ENCODE data around the gene EPHA1.
A peak's percentile ranks its signal among the peaks of the same experiment; 100 is the strongest.

Gene EPHA1

GRCh38 chr7:143360788-143361551, 47.7 kb downstream of the EPHA1 start:
- peak overlapping the region; percentile 87 for H3K4me2 ChIP-seq (ENCODE audit: low read depth, low read length, poor library complexity, severe bottlenecking)
- H3K4me3 ChIP-seq (ENCODE audit: low read length, poor library complexity, severe bottlenecking): no peak overlapping the region
- no peaks in the 10 kb centered on the region for H3K27me3 ChIP-seq (ENCODE audit: insufficient read depth, low read length, poor library complexity, severe bottlenecking)

GRCh38 chr7:143359771-143360353, 48.8 kb downstream of the EPHA1 start:
- no peaks in the 10 kb centered on the region for H3F3A ChIP-seq (ENCODE audit: low read depth)
- H3K4me2 ChIP-seq (ENCODE audit: low read depth, low read length, poor library complexity, severe bottlenecking): no peak overlapping the region
- no peak overlapping the region for H3K4me3 ChIP-seq (ENCODE audit: low read length, poor library complexity, severe bottlenecking)
- no peaks in the 10 kb centered on the region for H3K9me2 ChIP-seq (replicated peaks; ENCODE audit: low read depth, low read length)
- H3K36me3 ChIP-seq (ENCODE audit: insufficient read depth, low read length): no peaks in the 10 kb centered on the region
- peaks cover 13% of the 10 kb centered on the region for H3K4me1 ChIP-seq (ENCODE audit: insufficient read depth, low read length, poor library complexity, severe bottlenecking)
- H4K20me1 ChIP-seq (ENCODE audit: insufficient read depth, low read length, poor library complexity, severe bottlenecking): no peaks in the 10 kb centered on the region
- no peaks in the 10 kb centered on the region for H3K27me3 ChIP-seq (ENCODE audit: insufficient read depth, low read length, poor library complexity, severe bottlenecking)
- H3K79me2 ChIP-seq (ENCODE audit: insufficient read depth, low read length): no peaks in the 10 kb centered on the region
- no peak overlapping the region for H2AFZ ChIP-seq (ENCODE audit: low read length)
- TF ChIP-seq EZH2phosphoT487 (IDR thresholded peaks at IDR 0.05; ENCODE audit: borderline replicate concordance) (no peak), CTCF (conservative IDR thresholded peaks at IDR 0.05; ENCODE audit: low read length) (no peak)
- no peak overlapping the region for H3K9ac ChIP-seq (ENCODE audit: low read depth, low read length, poor library complexity, severe bottlenecking)
- no peaks in the 10 kb centered on the region for H3K9me3 ChIP-seq (ENCODE audit: insufficient read depth, low read depth, low read length)

More at GRCh38 chr7:143360788-143361551, 47.7 kb downstream of the EPHA1 start:
- peaks cover 13% of the 10 kb centered on the region for H3K4me1 ChIP-seq (ENCODE audit: insufficient read depth, low read length, poor library complexity, severe bottlenecking)
- H3K9ac ChIP-seq (ENCODE audit: low read depth, low read length, poor library complexity, severe bottlenecking): no peak overlapping the region
- H3K79me2 ChIP-seq (ENCODE audit: insufficient read depth, low read length): no peaks in the 10 kb centered on the region
- no peaks in the 10 kb centered on the region for H3F3A ChIP-seq (ENCODE audit: low read depth)
- H3K9me2 ChIP-seq (replicated peaks; ENCODE audit: low read depth, low read length): no peaks in the 10 kb centered on the region
- H3K9me3 ChIP-seq (ENCODE audit: insufficient read depth, low read depth, low read length): no peaks in the 10 kb centered on the region
- no peaks in the 10 kb centered on the region for H3K36me3 ChIP-seq (ENCODE audit: insufficient read depth, low read length)
- TF ChIP-seq CTCF (conservative IDR thresholded peaks at IDR 0.05; ENCODE audit: low read length) (no peak), EZH2phosphoT487 (IDR thresholded peaks at IDR 0.05; ENCODE audit: borderline replicate concordance) (no peak)
- H4K20me1 ChIP-seq (ENCODE audit: insufficient read depth, low read length, poor library complexity, severe bottlenecking): no peaks in the 10 kb centered on the region
- no peak overlapping the region for H2AFZ ChIP-seq (ENCODE audit: low read length)

GRCh38 chr7:143358626-143359025, 50.0 kb downstream of the EPHA1 start:
- H2AFZ ChIP-seq (ENCODE audit: low read length): no peak overlapping the region
- no peaks in the 10 kb centered on the region for H3K9me2 ChIP-seq (replicated peaks; ENCODE audit: low read depth, low read length)
- H3K4me2 ChIP-seq (ENCODE audit: low read depth, low read length, poor library complexity, severe bottlenecking): no peak overlapping the region
- TF ChIP-seq CTCF (conservative IDR thresholded peaks at IDR 0.05; ENCODE audit: low read length) (no peak), EZH2phosphoT487 (IDR thresholded peaks at IDR 0.05; ENCODE audit: borderline replicate concordance) (no peak)
- no peaks in the 10 kb centered on the region for H3K79me2 ChIP-seq (ENCODE audit: insufficient read depth, low read length)
- no peak overlapping the region for H3K4me3 ChIP-seq (ENCODE audit: low read length, poor library complexity, severe bottlenecking)
- H3F3A ChIP-seq (ENCODE audit: low read depth): no peaks in the 10 kb centered on the region
- no peaks in the 10 kb centered on the region for H4K20me1 ChIP-seq (ENCODE audit: insufficient read depth, low read length, poor library complexity, severe bottlenecking)
- H3K4me1 ChIP-seq (ENCODE audit: insufficient read depth, low read length, poor library complexity, severe bottlenecking): peaks cover 9% of the 10 kb centered on the region
- H3K9me3 ChIP-seq (ENCODE audit: insufficient read depth, low read depth, low read length): no peaks in the 10 kb centered on the region
- H3K27me3 ChIP-seq (ENCODE audit: insufficient read depth, low read length, poor library complexity, severe bottlenecking): no peaks in the 10 kb centered on the region
- H3K9ac ChIP-seq (ENCODE audit: low read depth, low read length, poor library complexity, severe bottlenecking): no peak overlapping the region
- H3K36me3 ChIP-seq (ENCODE audit: insufficient read depth, low read length): no peaks in the 10 kb centered on the region
